Ascending aorta (tissue), 2 donors: ENCODE data around the gene ABHD11. TPM values are rescaled to one million over a fixed set of nuclear protein-coding genes. Genes with fewer than 3 reads are reported as not detected.

Experiments used
- DNase-seq, 2 donors: peaks; one replicate each; pipeline ENCODE4 v3.0.0-alpha.2; 2019; ENCODE audit warnings: low spot score in 2 of 2
- H3K27ac ChIP-seq, 2 donors: fragments of 200-600 bp; sonication (generic); one replicate each; pipeline ENCODE4 v1.5.1; 2016 to 2017; ENCODE audit warnings: mild to moderate bottlenecking in 1 of 2
- H3K27me3 ChIP-seq: fragments of 200-600 bp; sonication (generic); one replicate; pipeline ENCODE4 v1.5.1; 2017
- H3K36me3 ChIP-seq, 2 donors: fragments of 200-600 bp; sonication (generic); one replicate each; pipeline ENCODE4 v1.5.1; 2016
- H3K4me1 ChIP-seq, 2 donors: fragments of 200-600 bp; sonication (generic); one replicate each; pipeline ENCODE4 v1.5.1; 2016 to 2017; ENCODE audit warnings: mild to moderate bottlenecking in 1 of 2
- H3K4me3 ChIP-seq, 2 donors: fragments of 200-600 bp; sonication (generic); one replicate each; pipeline ENCODE4 v1.5.1; 2016 to 2017; ENCODE audit warnings: mild to moderate bottlenecking in 1 of 2
- H3K9me3 ChIP-seq, 2 donors: fragments of 200-600 bp; sonication (generic); one replicate each; pipeline ENCODE4 v1.5.1; 2016
- CTCF ChIP-seq, 3 experiments: fragments of 200-600 bp in 2 of 3; fragments of 450-650 bp in 1 of 3; sonication (generic) in 2 of 3; IDR thresholded peaks; one replicate each; pipeline ENCODE4 v1.5.1; 2016 to 2019; ENCODE audit warnings: antibody characterized with exemption in 3 of 3, mild to moderate bottlenecking in 1 of 3, moderate library complexity in 1 of 3
- intact Hi-C: fragments of 100-400 bp; cut with DNase I; formaldehyde crosslinking; loops from one replicate; pipeline ENCODE4 v1.15.1; 2023
- total RNA-seq: library from RNA; depleted of rRNA; stranded (reverse); fragments of >200 nt; gene quantifications from one replicate; pipeline ENCODE4 v1.1.0, GENCODE V29; 2016

ABHD11 gene
- total RNA-seq, 1 donor from 2014 or later: 55.7 TPM

- peaks cover 74 to 98% of the 10 kb centered on the region in 2 donors for H3K36me3 ChIP-seq
- intact Hi-C loops: no loop called here
- no peak for DNase-seq
- TF ChIP-seq CTCF (IDR thresholded peaks at IDR 0.05): no peak
- no peaks in the 10 kb centered on the region for H3K9me3 ChIP-seq
- no peaks in the 10 kb centered on the region for H3K4me1 ChIP-seq
- no peaks in the 10 kb centered on the region for H3K27me3 ChIP-seq
- H3K27ac ChIP-seq: no peak overlapping the region
- no peak overlapping the region for H3K4me3 ChIP-seq
These were observed 42.2 kb downstream of the ABHD11 start for GRCh38 chr7:73696372-73696771.

GRCh38 chr7:73690646-73691045 lies 48.0 kb downstream of the ABHD11 start:
- H3K27me3 ChIP-seq: no peaks in the 10 kb centered on the region

GRCh38 chr7:73688288-73688687 lies 50.3 kb downstream of the ABHD11 start:
- no peak overlapping the region for H3K4me3 ChIP-seq
- peaks cover 33 to 60% of the 10 kb centered on the region in 2 donors for H3K36me3 ChIP-seq
- H3K27ac ChIP-seq: no peak overlapping the region
- no peaks in the 10 kb centered on the region for H3K9me3 ChIP-seq
- DNase-seq: no peak
- H3K27me3 ChIP-seq: no peaks in the 10 kb centered on the region
- no peak for TF ChIP-seq CTCF (IDR thresholded peaks at IDR 0.05)
- intact Hi-C loops: no loop called here
- H3K4me1 ChIP-seq: peaks cover 4% of the 10 kb centered on the region in 2 donors

More at GRCh38 chr7:73690646-73691045, 48.0 kb downstream of the ABHD11 start:
- Histone ChIP-seq H3K4me1 (no peaks in the 10 kb centered on the region), H3K36me3 (peaks cover 56 to 84% of the 10 kb centered on the region in 2 donors), H3K27ac (no peak overlapping the region), H3K9me3 (no peaks in the 10 kb centered on the region), H3K4me3 (no peak overlapping the region)
- DNase-seq: no peak
- intact Hi-C loops: no loop called here
- TF ChIP-seq CTCF (IDR thresholded peaks at IDR 0.05): no peak

Other genes with a start within 250 kb of the ABHD11 start
- 28.1 TPM for gene BAZ1B, start 216.5 kb downstream of the ABHD11 start, total RNA-seq
- gene BCL7B, start 181.1 kb downstream of the ABHD11 start, total RNA-seq: 130 TPM
- 52.9 TPM for gene TBL2, start 160.2 kb downstream of the ABHD11 start, total RNA-seq
- 297 TPM for gene MLXIPL, start 114.3 kb downstream of the ABHD11 start, total RNA-seq
- gene VPS37D, start 71.0 kb downstream of the ABHD11 start, total RNA-seq: 1.3 TPM
- 16.0 TPM for gene DNAJC30, start 55.3 kb downstream of the ABHD11 start, total RNA-seq
- gene BUD23, start 55.2 kb downstream of the ABHD11 start, total RNA-seq: 5.6 TPM
- gene STX1A, start 19.1 kb downstream of the ABHD11 start, total RNA-seq: 13.1 TPM
- gene CLDN3, start 31.5 kb upstream of the ABHD11 start, total RNA-seq: not detected
- gene CLDN4, start 92.2 kb upstream of the ABHD11 start, total RNA-seq: 0.21 TPM
- gene METTL27, start 103.7 kb upstream of the ABHD11 start, total RNA-seq: not detected
- gene TMEM270, start 122.4 kb upstream of the ABHD11 start, total RNA-seq: not detected